GM12892 (cell line): ENCODE measurements around the gene UBASH3B.

ENCODE experiments used
- POLR2A ChIP-seq: IDR thresholded peaks from 2 replicates; pipeline ENCODE4 v1.6.1; 2011; ENCODE audit warnings: low read depth, low read length, control low read depth
- POLR2AphosphoS5 ChIP-seq: IDR thresholded peaks from 2 replicates; pipeline ENCODE4 v1.6.1; 2011; ENCODE audit warnings: low read depth, low read length, control low read depth
- TAF1 ChIP-seq: IDR thresholded peaks from 2 replicates; pipeline ENCODE4 v1.6.1; 2011; ENCODE audit warnings: low read depth, mild to moderate bottlenecking, control low read depth, low read length, borderline replicate concordance

GRCh38 chr11:122619757-122620156 lies 35.8 kb upstream of the UBASH3B start:
- TF ChIP-seq POLR2AphosphoS5, result no peak
- no peak for TF ChIP-seq POLR2A
- no peak for TF ChIP-seq TAF1
